Cerebellar cortex (tissue), 1 donor: Measurements from ENCODE around the gene CCNE1.

Experiments
- DNase-seq: peaks from one replicate; pipeline ENCODE4 v3.0.0-alpha.2; 2015; ENCODE audit warnings: low spot score

The CCNE1 gene

GRCh38 chr19:29811125-29812079, at the start of gene CCNE1:
Gene CCNE1, plus strand, starts transcription at chr19:29811991. Its CDS starts 565 bp downstream, at chr19:29812556.
- DNase-seq: peak; percentile 85

GRCh38 chr19:29763196-29763595, 48.6 kb upstream of the CCNE1 start:
- DNase-seq: no peak

DNA sequence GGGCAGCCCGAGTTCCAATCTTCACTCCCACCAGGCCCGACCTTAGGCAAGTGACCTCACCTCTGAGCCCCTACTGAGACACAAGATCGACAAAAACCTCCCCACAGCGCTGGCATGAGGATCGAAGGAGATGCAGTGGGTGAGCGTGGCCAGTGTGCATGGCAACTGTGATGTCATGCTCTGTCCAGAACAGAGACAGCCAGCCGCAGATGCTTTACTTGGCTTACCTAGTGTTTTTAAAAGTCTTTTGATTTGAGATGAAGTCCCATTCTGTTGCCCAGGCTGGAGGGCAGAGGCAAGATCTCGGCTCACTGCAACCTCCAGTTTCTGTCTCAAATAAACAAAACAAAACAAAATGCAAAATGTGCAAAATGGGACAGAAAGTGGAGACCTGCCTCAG, 47.4 kb upstream of the CCNE1 start:
- no peak for DNase-seq

- DNase-seq: no peak
These were observed 45.7 kb upstream of the CCNE1 start for GRCh38 chr19:29766100-29766499.

GRCh38 chr19:29767039-29767735, 44.6 kb upstream of the CCNE1 start:
- no peak for DNase-seq

GRCh38 chr19:29768166-29768565, 43.6 kb upstream of the CCNE1 start:
- DNase-seq: no peak

GRCh38 chr19:29769997-29770396, 41.8 kb upstream of the CCNE1 start:
- DNase-seq: no peak

DNA sequence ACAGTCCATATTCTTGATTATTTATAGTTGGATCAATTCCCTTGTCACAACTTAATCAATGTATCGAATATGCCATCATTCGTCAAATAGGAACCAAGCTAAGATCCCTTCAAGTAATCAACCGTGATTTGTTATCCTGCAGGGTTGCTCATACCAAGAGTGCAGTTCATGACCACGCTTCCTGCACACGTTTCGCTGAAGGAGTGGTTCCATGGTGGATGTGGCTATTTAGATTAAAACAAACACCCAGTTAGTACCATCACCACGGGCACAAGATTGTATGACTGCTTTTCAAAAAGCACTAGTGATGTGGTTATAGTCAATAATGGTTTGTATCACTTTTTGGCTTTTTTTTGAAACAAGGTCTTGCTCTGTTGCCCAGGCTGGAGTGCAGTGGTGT, 41.1 kb upstream of the CCNE1 start:
- DNase-seq: no peak

GRCh38 chr19:29771708-29772414, 39.9 kb upstream of the CCNE1 start:
- DNase-seq: peak; percentile 80

- no peak for DNase-seq
These were observed 39.1 kb upstream of the CCNE1 start for GRCh38 chr19:29772696-29773095.

DNA sequence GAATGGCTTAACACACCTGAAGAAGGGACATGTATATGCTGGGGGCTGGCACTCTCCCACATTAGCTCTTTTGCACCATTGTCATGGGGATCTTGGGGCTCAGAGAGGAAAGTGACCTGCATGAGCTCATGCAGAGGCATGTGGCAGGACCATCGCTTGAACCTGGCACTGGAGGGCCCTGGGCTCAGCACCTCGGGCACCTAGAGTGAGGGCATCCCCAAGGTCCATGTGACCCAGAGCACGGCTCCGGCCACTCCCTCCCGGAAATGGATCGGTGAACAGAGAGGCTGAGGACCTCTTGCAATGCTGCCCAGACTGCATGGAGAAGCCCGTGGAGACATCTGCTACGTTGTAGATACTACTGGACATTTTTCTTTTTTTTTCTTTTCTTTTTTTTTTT, 38.6 kb upstream of the CCNE1 start:
- DNase-seq: no peak

- DNase-seq: no peak
These were observed 37.7 kb upstream of the CCNE1 start for GRCh38 chr19:29774126-29774525.

- DNase-seq: no peak
These were observed 33.9 kb upstream of the CCNE1 start for GRCh38 chr19:29777781-29778309.

DNA sequence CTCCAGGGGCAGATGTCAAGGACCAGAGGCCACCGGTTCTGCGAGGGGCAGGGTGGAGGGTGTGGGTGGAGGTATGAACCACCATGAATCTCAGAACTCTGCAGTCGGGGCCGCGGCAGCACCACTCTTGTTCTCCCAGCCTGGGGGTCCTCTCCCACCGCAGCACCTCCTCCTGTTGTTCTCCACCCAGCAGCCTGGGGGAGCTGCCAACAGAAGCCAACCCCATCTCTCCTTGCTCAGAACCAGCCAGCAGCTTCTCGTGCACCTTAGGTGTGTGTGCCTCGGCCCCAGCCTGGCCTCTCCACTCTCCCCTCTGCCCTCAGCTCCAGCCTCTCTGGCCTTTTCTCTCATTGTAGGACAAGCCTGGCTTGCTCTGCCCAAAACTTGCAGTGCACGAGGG, 31.9 kb upstream of the CCNE1 start:
- DNase-seq: no peak

DNA sequence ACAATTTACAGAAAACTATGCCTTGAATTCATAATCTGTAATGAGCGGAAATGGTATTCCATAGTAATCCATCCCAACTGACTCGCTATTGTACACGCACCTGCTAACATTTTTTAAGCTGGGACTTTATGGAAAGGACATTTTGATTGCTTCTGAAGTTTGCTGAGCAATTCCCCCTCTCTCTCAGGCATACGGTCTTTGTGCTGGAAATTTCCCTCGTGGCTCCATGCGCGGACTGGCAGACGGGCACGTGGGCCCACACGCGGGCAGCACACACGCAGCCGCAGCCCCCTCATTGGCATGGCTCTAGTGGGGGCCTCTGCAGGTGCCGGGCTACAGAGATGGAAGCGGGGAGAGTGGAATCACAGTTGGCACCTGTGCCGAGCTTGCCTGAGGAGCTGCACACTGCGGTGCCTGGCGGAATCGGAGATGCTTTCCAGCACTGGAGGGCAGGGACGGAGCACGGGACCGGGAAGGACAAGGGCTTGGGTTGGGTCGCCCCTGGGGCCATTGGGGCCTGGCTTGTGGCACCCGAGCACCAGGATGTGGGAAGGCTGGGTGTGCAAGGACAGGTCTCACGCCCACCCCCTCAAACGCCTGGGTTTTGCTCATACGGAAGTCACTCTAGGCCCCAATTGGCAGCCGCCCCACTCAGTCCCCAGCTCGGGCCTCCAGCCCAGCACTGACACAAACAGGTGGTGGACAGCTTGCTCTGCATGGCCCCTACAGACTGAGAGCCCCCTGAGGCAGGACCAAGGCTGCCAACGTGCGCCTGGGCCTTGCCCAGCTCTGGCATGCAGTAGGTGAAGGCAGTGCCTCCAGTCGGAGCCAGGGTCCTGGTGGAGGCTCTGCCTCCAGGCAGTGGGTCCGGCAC, 30.2 kb upstream of the CCNE1 start:
- DNase-seq: peak; percentile 85

DNA sequence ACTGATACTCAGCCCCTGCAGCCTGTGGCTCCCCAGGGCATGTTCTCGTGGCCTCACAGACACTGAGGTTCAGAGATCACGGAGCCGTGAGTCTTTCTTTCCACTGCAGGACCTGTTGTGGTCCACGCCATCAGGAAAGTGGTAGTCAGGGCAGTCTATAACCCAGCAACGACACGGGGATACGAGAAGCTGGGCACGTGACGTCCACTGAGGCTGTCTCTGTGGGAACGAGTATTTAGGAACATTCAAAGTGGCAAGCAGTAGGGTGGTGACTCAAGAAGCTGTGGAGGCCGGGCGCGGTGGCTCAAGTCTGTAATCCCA, 29.6 kb upstream of the CCNE1 start:
- no peak for DNase-seq

GRCh38 chr19:29783627-29784190, 28.1 kb upstream of the CCNE1 start:
- DNase-seq: no peak

- DNase-seq: no peak
These were observed 27.1 kb upstream of the CCNE1 start for GRCh38 chr19:29784598-29785223.

DNA sequence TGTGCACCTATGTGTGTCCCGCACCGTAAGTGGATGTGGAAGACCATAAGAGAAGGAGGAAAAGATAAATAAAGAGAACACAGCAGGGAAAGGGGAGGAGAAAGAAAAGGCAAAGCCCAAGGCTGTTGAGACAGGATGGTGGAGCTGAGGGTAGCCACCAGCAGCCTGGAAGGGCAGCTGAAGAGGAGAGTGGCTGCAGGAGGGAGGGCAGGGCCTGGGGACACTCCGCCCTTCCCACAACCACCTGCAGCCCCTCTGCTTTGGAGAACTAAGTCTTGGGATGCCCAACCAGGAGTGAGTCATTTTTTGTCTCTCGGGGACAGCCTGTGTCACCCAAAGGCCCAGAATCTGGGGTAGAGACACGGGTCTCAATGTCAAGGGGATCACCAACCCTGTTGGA, 26.4 kb upstream of the CCNE1 start:
- no peak for DNase-seq

- no peak for DNase-seq
These were observed 25.7 kb upstream of the CCNE1 start for GRCh38 chr19:29785955-29786589.
